Nephron progenitor cell (in vitro differentiated cells): ENCODE results near the gene ADAM17.
A peak's percentile ranks its signal among the peaks of the same experiment; 100 is the strongest.
"Not testable (repeated sequence)": the region's sequence is repeated elsewhere in the genome, so short reads cannot be mapped to it uniquely, and the experiment has no call there.

Experiments used
- DNase-seq: peaks from one replicate; pipeline ENCODE4 v3.0.0; 2021
- H3K27ac Mint-ChIP-seq: 2 replicates; pipeline ENCODE4 v1.8.0; 2021; ENCODE audit warnings: mild to moderate bottlenecking, moderate library complexity, mixed read lengths
- H3K27me3 Mint-ChIP-seq: 2 replicates; pipeline ENCODE4 v1.8.0; 2021; ENCODE audit warnings: mild to moderate bottlenecking, low read depth, mixed read lengths; ENCODE audit not compliant: poor library complexity
- H3K36me3 Mint-ChIP-seq: 2 replicates; pipeline ENCODE4 v1.8.0; 2021; ENCODE audit warnings: low read depth, mixed read lengths
- H3K4me1 Mint-ChIP-seq: 2 replicates; pipeline ENCODE4 v1.8.0; 2021; ENCODE audit warnings: mixed read lengths
- H3K4me3 Mint-ChIP-seq: 2 replicates; pipeline ENCODE4 v1.8.0; 2021; ENCODE audit warnings: mild to moderate bottlenecking, moderate library complexity, mixed read lengths
- H3K9me3 Mint-ChIP-seq: 2 replicates; pipeline ENCODE4 v1.8.0; 2021; ENCODE audit warnings: mild to moderate bottlenecking, moderate library complexity, mixed read lengths
- CTCF ChIP-seq: fragments of 200-600 bp; sonication (generic); IDR thresholded peaks from 2 replicates; pipeline ENCODE4 v1.5.0; 2021; ENCODE audit warnings: antibody characterized with exemption

ADAM17 gene

GRCh38 chr2:9586465-9586864 is 30.8 kb upstream of the ADAM17 start:
- Mint-ChIP-seq H3K36me3 (peaks cover 66% of the 10 kb centered on the region), H3K4me1 (no peaks in the 10 kb centered on the region), H3K27ac (no peak overlapping the region), H3K4me3 (no peak overlapping the region), H3K9me3 (no peaks in the 10 kb centered on the region), H3K27me3 (no peaks in the 10 kb centered on the region)
- DNase-seq, result no peak
- TF ChIP-seq CTCF, result no peak

GRCh38 chr2:9585486-9585885 is 29.9 kb upstream of the ADAM17 start:
- H3K4me3 Mint-ChIP-seq, result no peak overlapping the region
- no peaks in the 10 kb centered on the region for H3K4me1 Mint-ChIP-seq
- H3K27me3 Mint-ChIP-seq, result no peaks in the 10 kb centered on the region
- peaks cover 64% of the 10 kb centered on the region for H3K36me3 Mint-ChIP-seq
- TF ChIP-seq CTCF, result no peak
- H3K9me3 Mint-ChIP-seq, result no peaks in the 10 kb centered on the region
- no peak overlapping the region for H3K27ac Mint-ChIP-seq
- no peak for DNase-seq

GRCh38 chr2:9584902-9585301 is 29.3 kb upstream of the ADAM17 start:
- H3K4me3 Mint-ChIP-seq, DNase-seq, H3K27ac Mint-ChIP-seq, H3K4me1 Mint-ChIP-seq, H3K27me3 Mint-ChIP-seq, H3K9me3 Mint-ChIP-seq: not testable (repeated sequence)
- H3K36me3 Mint-ChIP-seq, result peaks cover 62% of the 10 kb centered on the region

- H3K36me3 Mint-ChIP-seq, result peaks cover 52% of the 10 kb centered on the region
- no peaks in the 10 kb centered on the region for H3K9me3 Mint-ChIP-seq
- no peaks in the 10 kb centered on the region for H3K4me1 Mint-ChIP-seq
- H3K27me3 Mint-ChIP-seq, result peaks cover 2% of the 10 kb centered on the region
- H3K4me3 Mint-ChIP-seq, result no peak overlapping the region
- TF ChIP-seq CTCF, result no peak
- no peak overlapping the region for H3K27ac Mint-ChIP-seq
- DNase-seq, result no peak
Measured at GRCh38 chr2:9582624-9583023, 27.0 kb upstream of the ADAM17 start.

GRCh38 chr2:9578467-9579235 is 23.0 kb upstream of the ADAM17 start:
- H3K4me1 Mint-ChIP-seq, result no peaks in the 10 kb centered on the region
- peak overlapping the region; percentile 64 for H3K27ac Mint-ChIP-seq
- H3K9me3 Mint-ChIP-seq, result no peaks in the 10 kb centered on the region
- DNase-seq, result no peak
- peaks cover 18% of the 10 kb centered on the region for H3K36me3 Mint-ChIP-seq
- no peak overlapping the region for H3K4me3 Mint-ChIP-seq
- H3K27me3 Mint-ChIP-seq, result peaks cover 5% of the 10 kb centered on the region
- TF ChIP-seq CTCF, result no peak

- Mint-ChIP-seq H3K27ac (peak overlapping the region; percentile 20), H3K27me3 (peaks cover 5% of the 10 kb centered on the region), H3K4me3 (no peak overlapping the region), H3K9me3 (no peaks in the 10 kb centered on the region), H3K4me1 (no peaks in the 10 kb centered on the region), H3K36me3 (no peaks in the 10 kb centered on the region)
- DNase-seq, result no peak
- no peak for TF ChIP-seq CTCF
Measured at GRCh38 chr2:9574331-9574730, 18.7 kb upstream of the ADAM17 start.
